HG02884 (cell line): ENCODE results near the gene WDR27.
"Not testable (repeated sequence)": the region's sequence is repeated elsewhere in the genome, so short reads cannot be mapped to it uniquely, and the experiment has no call there.

Experiments
- ATAC-seq: cut with Tn5 transposase; IDR thresholded peaks from one replicate; pipeline ENCODE4 v1.9.1; 2021; ENCODE audit warnings: mild to moderate bottlenecking, moderate library complexity; ENCODE audit not compliant: unreplicated experiment

WDR27 gene

DNA sequence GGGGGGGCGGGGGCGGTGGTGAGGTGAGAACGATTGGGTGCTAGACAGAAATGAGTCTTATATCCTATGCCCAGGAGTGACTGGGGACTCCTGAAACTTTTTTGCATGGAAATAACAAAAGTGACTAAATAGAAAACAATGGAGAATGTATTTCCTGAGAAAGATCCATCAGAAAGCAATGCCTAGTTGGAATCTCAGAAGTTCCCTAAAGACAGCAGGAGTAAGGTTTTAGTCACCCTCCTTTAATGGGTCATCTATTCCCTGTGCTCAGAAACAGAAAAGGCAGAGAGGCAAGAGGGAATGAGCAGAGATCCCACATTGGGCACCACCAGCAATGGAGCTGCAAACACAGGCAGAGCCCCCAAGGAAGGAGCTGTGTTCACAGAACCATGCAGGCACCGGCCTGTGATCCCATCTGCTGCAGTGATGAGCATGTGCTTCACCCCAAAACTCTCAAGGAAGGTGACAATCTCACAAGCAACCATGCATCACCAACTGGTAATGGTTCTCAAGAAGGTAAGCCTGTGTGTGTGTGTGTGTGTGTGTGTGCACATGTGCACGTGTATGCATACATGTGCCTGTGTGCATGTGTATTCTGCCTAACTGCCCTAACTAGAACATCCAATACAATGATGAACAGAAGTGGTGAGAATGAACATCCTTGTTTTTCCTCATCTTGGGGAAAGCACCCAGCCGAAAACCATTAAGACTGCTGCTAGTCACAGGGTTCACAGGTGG, 168.4 kb downstream of the WDR27 start:
- ATAC-seq, result no peak

DNA sequence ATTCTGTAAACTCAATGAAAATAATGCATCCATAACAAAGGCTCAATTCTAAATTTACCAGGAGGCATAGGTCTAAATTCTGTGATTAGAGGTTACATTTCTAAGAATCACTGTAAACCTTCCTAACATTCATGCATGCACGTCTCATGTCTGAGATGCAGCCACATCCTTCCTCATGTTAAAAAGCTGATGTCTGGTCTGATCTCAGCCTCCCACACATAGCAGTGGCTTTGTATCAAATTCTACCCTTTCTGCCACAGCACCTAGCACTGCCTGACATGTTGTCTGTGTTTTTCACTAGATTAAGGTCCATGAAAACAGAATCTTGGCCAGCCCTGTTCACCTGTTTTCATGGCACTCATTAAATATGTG, 171.1 kb downstream of the WDR27 start:
- no peak for ATAC-seq

DNA sequence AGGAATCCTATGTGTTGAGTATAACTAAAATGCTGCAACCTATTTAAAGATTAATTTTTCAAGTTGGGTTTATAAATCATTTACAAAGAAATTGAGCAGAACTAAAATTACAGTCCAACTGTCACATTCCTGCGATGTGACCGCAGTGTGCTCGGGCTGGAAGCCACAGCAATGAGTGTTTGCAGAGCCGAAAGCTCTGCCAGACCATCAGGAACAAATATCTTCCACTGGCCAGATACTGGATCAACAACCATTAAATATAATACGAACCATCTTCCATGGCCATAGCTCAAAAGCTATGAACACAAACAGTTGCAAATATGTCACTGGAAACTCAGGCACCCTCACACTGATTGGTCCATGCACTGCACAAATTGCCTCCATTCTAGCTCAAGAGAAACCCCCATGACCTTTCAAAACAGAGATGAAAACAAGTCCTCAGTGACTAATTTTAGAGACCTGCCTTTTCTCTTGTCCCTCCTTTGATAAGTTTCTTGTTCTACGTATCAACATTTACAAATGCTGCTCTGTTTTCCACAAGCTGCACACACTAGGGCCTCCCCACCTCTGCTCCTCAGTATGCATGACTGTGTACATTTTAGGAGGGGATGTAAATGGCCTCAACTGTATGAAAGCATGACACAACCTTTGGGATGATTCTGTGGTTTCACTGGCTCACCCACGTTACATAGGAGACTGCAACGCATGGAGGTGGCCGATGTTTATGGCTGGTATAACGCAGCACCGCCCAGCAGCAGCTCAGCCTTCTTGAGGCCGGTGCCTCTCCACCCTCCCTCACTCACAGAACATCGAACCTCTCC, 171.7 kb downstream of the WDR27 start:
- ATAC-seq, result no peak

GRCh38 chr6:169528755-169529154, 173.1 kb downstream of the WDR27 start:
- ATAC-seq, result no peak

DNA sequence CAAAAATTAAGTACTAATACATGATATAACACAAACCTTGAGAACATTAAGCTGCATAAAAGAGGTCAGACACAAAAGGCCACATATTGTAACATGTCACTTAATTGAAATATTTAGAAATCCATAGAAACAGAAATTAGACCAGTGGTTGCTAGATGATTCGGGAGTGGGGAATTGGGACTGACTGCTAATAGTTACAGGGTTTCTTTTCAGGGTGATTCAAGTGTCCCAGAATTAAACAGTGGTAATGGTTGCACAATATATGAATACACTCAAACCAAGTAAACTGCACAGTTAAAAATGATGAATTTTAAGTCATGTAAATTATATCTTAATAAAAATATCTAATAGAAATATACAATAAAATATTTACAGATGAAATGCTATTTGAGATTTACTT, 174.5 kb downstream of the WDR27 start:
- no peak for ATAC-seq

- no peak for ATAC-seq
These were observed 180.0 kb downstream of the WDR27 start for GRCh38 chr6:169521825-169522224.

GRCh38 chr6:169520104-169520503, 181.7 kb downstream of the WDR27 start:
- no peak for ATAC-seq

DNA sequence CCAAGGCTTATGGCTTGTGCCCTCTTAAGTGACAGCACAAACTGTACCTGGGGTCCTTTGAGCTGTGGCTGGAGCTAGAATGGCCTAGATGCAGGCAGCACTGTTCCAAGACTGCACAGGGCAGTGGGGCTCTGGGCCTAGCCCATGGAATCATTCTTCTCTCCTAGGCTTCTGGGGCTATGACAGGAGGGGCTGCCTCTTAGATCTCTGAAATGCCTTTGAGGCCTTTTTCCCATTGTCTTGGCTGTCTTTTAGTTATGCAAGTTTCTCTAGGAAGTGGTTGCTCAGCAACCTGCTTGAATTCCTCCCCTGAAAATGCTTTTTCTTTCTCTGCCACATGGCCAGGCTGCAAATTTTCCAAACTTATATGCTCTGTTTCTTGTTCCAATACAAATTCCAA, 183.4 kb downstream of the WDR27 start:
- ATAC-seq, result no peak

DNA sequence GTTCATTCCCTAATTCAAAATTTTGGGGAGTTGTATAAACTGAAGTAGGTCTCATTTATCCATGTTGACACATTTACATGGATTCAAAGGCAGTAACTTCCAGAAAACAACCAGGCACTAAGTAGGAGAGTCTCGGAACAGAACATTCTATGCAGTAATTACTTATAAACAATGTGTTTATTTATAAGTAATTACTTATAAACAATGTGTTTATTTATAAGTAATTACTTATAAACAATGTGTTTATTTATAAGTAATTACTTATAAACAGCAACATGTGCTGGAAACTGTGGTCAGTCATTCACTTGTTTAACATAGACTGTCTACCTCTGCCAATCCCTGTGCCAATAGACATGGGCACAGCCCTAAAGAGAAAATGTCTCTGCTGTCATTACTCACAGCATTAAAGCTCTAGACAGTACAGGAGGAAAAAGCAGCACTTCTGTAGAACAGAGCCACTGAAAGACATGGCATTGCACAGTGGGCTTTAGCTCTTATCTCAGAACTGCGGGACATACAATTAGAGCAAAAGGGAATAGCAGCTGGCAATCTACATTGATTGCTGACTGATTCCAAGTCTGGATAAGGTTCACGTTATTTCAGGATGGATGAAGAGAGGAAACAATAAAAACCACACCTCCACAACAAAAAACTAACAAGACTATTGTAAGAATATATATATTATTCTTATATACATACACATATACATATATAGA, 188.2 kb downstream of the WDR27 start:
- no peak for ATAC-seq

GRCh38 chr6:169511785-169512184, 190.0 kb downstream of the WDR27 start:
- ATAC-seq, result not testable (repeated sequence)

DNA sequence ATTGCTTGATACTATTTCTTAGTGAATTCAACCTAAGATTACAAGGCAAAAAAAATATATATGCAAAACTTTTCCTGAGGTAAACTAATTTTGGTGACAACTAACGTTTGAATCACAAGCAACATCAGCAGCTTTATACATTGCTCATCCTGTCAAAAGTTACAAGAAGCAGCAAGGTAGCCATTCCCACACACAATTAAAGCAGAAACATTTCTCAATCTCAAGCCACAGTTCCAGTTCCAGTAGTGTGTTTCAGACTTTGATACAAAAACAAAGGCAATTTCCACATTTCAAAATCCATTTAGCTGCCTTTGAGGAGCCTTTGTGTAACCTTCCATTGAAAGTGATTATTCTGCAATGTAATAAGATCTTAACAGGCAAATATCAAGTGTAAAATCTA, 191.0 kb downstream of the WDR27 start:
- no peak for ATAC-seq

GRCh38 chr6:169508452-169508851, 193.4 kb downstream of the WDR27 start:
- ATAC-seq, result no peak

GRCh38 chr6:169503422-169504152, 198.2 kb downstream of the WDR27 start:
- no peak for ATAC-seq

GRCh38 chr6:169502445-169502844, 199.4 kb downstream of the WDR27 start:
- no peak for ATAC-seq

- ATAC-seq, result no peak
These were observed 200.0 kb downstream of the WDR27 start for GRCh38 chr6:169501777-169502313.

DNA sequence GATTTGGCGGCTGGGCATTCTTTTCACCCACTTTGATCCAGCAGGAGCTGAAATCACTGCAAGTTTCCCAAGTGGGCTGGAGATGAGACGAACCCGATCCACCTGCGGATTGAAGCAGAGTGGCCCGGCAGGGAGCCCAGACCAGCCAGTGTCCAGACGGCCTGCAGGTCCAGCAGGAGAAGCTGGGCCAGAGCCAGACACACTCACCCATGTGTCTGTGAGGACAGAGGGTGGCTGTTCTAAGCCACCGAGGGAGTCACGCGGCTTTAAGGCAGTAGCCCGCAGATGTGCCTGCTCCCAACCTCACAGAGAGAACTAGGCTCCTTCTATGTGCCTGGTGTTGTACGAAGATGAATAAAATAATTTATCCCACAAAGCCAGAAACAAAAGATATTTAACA, 200.7 kb downstream of the WDR27 start:
- no peak for ATAC-seq

DNA sequence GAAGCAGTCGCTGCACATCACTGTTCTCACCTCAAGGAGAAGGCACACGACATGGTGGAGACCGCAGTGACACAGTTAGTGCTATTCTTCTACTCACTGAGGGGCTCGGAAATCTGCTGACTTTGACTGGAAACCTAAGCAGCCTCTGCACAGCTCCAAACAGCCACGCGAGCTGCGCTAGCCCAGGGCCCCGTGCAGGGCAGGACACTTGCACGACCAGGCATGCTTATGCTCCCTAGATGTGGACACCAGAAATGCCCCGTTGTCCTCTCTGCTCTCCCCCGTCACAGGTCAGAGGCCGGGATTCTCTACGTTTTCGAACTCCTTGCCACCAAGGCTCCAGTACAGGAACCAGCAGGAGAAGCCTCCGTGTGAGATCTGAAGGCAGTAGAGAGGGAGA, 201.1 kb downstream of the WDR27 start:
- no peak for ATAC-seq

DNA sequence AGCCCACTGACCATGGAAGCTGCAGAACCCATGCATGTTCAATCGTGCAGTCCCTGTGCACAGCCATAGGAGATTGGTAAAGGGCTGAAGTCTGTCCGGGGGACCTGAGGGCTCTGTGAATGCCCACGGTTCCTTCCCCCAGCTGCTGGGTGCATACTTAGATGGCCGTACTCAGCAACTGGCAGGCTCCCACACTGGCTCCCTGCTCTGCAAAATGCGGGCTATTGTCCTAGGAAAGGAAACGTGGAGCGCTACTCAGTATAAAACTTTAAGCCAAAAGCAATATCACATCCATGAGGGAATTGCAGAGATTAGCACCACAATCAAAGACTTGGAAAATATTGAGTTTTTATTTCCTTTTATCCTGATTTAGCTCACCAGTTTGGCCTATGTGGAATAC, 202.0 kb downstream of the WDR27 start:
- no peak for ATAC-seq

DNA sequence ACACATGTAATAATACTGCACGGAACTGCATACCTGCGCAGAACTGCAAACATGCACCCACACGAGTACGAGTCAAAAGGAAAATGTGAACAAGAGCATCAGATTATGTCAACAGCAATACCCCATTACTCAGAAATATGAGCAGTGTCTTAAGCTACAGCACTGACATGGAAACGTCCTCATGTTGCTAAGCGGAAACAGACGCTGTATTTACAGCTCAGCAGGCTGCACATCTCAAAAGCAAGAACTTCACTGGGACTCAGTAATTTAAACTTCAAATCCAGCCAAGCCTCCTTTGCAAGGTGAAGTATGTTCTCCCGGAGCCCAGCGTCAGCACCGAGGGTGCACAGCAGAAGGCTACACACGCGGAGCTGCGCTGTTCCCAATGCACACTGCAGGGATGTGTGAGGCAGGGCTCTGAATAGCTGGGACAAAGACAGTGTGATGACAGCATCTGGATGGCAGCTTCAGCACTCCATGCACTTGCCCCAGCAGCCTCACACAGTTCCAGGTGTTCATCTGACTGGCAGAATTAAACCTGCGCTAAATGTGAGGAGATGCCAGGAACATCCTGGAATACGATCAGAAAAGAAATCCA, 202.8 kb downstream of the WDR27 start:
- no peak for ATAC-seq

DNA sequence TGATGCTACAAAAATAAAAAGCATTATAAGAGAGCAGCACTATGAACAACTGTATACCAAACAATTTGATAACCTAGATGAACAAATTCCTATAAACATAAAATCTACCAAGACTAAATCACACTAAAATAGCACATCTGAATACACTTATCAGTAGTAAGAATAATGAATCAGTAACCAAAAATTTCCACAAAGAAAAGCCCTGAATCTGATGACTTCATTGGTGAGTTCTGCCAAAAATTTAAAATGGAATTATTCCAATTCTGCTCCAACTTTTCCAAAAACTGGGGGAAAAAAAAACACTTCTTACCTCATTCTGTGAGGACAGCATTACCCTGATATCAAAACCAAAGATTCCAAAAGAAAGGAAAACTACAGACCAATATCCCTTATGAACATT, 206.2 kb downstream of the WDR27 start:
- no peak for ATAC-seq
